HepG2 (cell line): ENCODE measurements around the gene PEAK3. TPM values are rescaled to one million over a fixed set of nuclear protein-coding genes. Genes with fewer than 3 reads are reported as not detected.

Experiments used
- ATF1 ChIP-seq: IDR thresholded peaks from 2 replicates; pipeline ENCODE4 v1.6.1; 2016; ENCODE audit warnings: mild to moderate bottlenecking, control low read depth
- FOXK2 ChIP-seq: fragments of 450-650 bp; IDR thresholded peaks from 2 replicates; pipeline ENCODE4 v1.6.1; 2016
- GABPB1 ChIP-seq: IDR thresholded peaks from 2 replicates; pipeline ENCODE4 v1.6.1; 2016; ENCODE audit warnings: mild to moderate bottlenecking, missing genetic modification reagents, moderate library complexity, missing compliant biosample characterization
- JUN ChIP-seq: sonication (generic); formaldehyde crosslinking; IDR thresholded peaks from 2 replicates; pipeline ENCODE4 v1.4.0; 2020; ENCODE audit warnings: mild to moderate bottlenecking, missing genetic modification reagents
- MBD4 ChIP-seq: IDR thresholded peaks from 2 replicates; pipeline ENCODE4 v1.6.1; 2012; ENCODE audit warnings: low read length, inconsistent platforms, borderline replicate concordance
- MBNL3 ChIP-seq: fragments of 250-450 bp; sonication (Bioruptor Pico); conservative IDR thresholded peaks from 2 replicates; pipeline ENCODE4 v1.8.0; 2022; ENCODE audit warnings: mild to moderate bottlenecking, inconsistent platforms
- PHF21A ChIP-seq: sonication (generic); formaldehyde crosslinking; IDR thresholded peaks from 2 replicates; pipeline ENCODE4 v1.5.0; 2020; ENCODE audit warnings: mild to moderate bottlenecking, missing genetic modification reagents
- SIX4 ChIP-seq: sonication (generic); formaldehyde crosslinking; IDR thresholded peaks from 2 replicates; pipeline ENCODE4 v1.4.0; 2020; ENCODE audit warnings: missing genetic modification reagents
- TEAD2 ChIP-seq: sonication (generic); formaldehyde crosslinking; IDR thresholded peaks from 2 replicates; pipeline ENCODE4 v1.9.0; 2021; ENCODE audit warnings: missing genetic modification reagents
- ZBTB20 ChIP-seq: sonication (generic); formaldehyde crosslinking; IDR thresholded peaks from 2 replicates; pipeline ENCODE4 v1.8.1; 2023; ENCODE audit warnings: missing genetic modification reagents, low read depth, mild to moderate bottlenecking, borderline replicate concordance
- ZBTB46 ChIP-seq: sonication (generic); formaldehyde crosslinking; IDR thresholded peaks from 2 replicates; pipeline ENCODE4 v1.4.0; 2020; ENCODE audit warnings: mild to moderate bottlenecking, missing genetic modification reagents, borderline replicate concordance
- ZBTB7A ChIP-seq: sonication (generic); formaldehyde crosslinking; IDR thresholded peaks from 2 replicates; pipeline ENCODE4 v1.8.0; 2022; ENCODE audit warnings: mild to moderate bottlenecking, missing genetic modification reagents
- ZNF207 ChIP-seq: fragments of 450-650 bp; IDR thresholded peaks from 2 replicates; pipeline ENCODE4 v1.6.1; 2016; ENCODE audit warnings: antibody characterized with exemption, borderline replicate concordance
- ZNF597 ChIP-seq: sonication (generic); formaldehyde crosslinking; IDR thresholded peaks from 2 replicates; pipeline ENCODE4 v1.5.0; 2020; ENCODE audit warnings: missing genetic modification reagents
- ZNF710 ChIP-seq: sonication (generic); formaldehyde crosslinking; IDR thresholded peaks from 2 replicates; pipeline ENCODE4 v1.5.0; 2020; ENCODE audit warnings: mild to moderate bottlenecking, missing genetic modification reagents, borderline replicate concordance
- ZNF83 ChIP-seq: sonication (generic); formaldehyde crosslinking; IDR thresholded peaks from 2 replicates; pipeline ENCODE4 v1.4.0; 2020; ENCODE audit warnings: missing genetic modification reagents, mild to moderate bottlenecking, borderline replicate concordance
- ZNF850 ChIP-seq: sonication (generic); formaldehyde crosslinking; conservative IDR thresholded peaks from 2 replicates; pipeline ENCODE4 v1.9.0; 2021; ENCODE audit warnings: mild to moderate bottlenecking, missing genetic modification reagents
- polyA plus RNA-seq, 8 experiments: library from polyadenylated mRNA; depleted of rRNA in 3 of 8; stranded (reverse) in 7 of 8; unstranded in 1 of 8; fragments of >200 nt; fragmentation: Illumina TruSeq in 4 of 8; extraction: Trizol in 4 of 8; gene quantifications; 2 replicates each; pipeline versions ENCODE4 v1.2.1 to v1.2.3, GENCODE V29; 2011 to 2016; ENCODE audit warnings: low read depth in 4 of 8, missing spikeins in 1 of 8, mixed read lengths in 1 of 8; ENCODE audit not compliant: insufficient read depth in 1 of 8
- total RNA-seq, 5 experiments: library from RNA; depleted of rRNA; stranded (reverse); fragments of >200 nt; fragmentation: Illumina TruSeq; extraction: Trizol; gene quantifications; 2 replicates each; pipeline ENCODE4 v1.2.3, GENCODE V29; 2016; ENCODE audit warnings: low read depth in 1 of 5
- TF ChIP-seq, protein P1 (sequence below): IDR thresholded peaks from 2 replicates; pipeline ENCODE4 v1.6.1; 2016; ENCODE audit warnings: mild to moderate bottlenecking
- TF ChIP-seq, protein P2 (sequence below): sonication (generic); formaldehyde crosslinking; IDR thresholded peaks from 2 replicates; pipeline ENCODE4 v1.4.0; 2020; ENCODE audit warnings: missing genetic modification reagents
- TF ChIP-seq, protein P3 (sequence below): sonication (generic); formaldehyde crosslinking; IDR thresholded peaks from 2 replicates; pipeline ENCODE4 v1.5.1; 2020; ENCODE audit warnings: missing genetic modification reagents, mild to moderate bottlenecking, borderline replicate concordance

Gene PEAK3
- total and polyA plus RNA-seq, 2 of the 13 experiments (the other 11 are each of a cell fraction or from before 2014, with no cell fraction given): not detected

- TF ChIP-seq, protein P1, sequence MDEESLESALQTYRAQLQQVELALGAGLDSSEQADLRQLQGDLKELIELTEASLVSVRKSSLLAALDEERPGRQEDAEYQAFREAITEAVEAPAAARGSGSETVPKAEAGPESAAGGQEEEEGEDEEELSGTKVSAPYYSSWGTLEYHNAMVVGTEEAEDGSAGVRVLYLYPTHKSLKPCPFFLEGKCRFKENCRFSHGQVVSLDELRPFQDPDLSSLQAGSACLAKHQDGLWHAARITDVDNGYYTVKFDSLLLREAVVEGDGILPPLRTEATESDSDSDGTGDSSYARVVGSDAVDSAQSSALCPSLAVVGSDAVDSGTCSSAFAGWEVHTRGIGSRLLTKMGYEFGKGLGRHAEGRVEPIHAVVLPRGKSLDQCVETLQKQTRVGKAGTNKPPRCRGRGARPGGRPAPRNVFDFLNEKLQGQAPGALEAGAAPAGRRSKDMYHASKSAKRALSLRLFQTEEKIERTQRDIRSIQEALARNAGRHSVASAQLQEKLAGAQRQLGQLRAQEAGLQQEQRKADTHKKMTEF (CRISPR knock-in tag): peak; percentile 79
- TF ChIP-seq ZNF850 (CRISPR knock-in tag) (no peak), MBNL3 (CRISPR knock-in tag) (no peak), TEAD2 (CRISPR knock-in tag) (no peak), ZBTB20 (CRISPR knock-in tag) (no peak), ATF1 (no peak), GABPB1 (CRISPR knock-in tag) (peak; percentile 71), MBD4 (no peak), ZNF597 (no peak), ZNF710 (CRISPR knock-in tag) (0 out of 2 replicates have a peak, but pooled peaks have one; percentile 40), JUN (CRISPR knock-in tag) (no peak), FOXK2 (no peak), ZNF207 (no peak), ZNF83 (no peak), ZBTB46 (no peak), PHF21A (CRISPR knock-in tag) (peak; percentile 56; the same call in 1 of the 2 replicates), ZBTB7A (peak; percentile 86), SIX4 (CRISPR knock-in tag) (no peak)
- TF ChIP-seq, protein P2, sequence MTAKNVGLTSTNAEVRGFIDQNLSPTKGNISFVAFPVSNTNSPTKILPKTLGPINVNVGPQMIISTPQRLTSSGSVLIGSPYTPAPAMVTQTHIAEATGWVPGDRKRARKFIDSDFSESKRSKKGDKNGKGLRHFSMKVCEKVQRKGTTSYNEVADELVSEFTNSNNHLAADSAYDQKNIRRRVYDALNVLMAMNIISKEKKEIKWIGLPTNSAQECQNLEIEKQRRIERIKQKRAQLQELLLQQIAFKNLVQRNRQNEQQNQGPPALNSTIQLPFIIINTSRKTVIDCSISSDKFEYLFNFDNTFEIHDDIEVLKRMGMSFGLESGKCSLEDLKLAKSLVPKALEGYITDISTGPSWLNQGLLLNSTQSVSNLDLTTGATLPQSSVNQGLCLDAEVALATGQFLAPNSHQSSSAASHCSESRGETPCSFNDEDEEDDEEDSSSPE (CRISPR knock-in tag): no peak
- TF ChIP-seq, protein P3, sequence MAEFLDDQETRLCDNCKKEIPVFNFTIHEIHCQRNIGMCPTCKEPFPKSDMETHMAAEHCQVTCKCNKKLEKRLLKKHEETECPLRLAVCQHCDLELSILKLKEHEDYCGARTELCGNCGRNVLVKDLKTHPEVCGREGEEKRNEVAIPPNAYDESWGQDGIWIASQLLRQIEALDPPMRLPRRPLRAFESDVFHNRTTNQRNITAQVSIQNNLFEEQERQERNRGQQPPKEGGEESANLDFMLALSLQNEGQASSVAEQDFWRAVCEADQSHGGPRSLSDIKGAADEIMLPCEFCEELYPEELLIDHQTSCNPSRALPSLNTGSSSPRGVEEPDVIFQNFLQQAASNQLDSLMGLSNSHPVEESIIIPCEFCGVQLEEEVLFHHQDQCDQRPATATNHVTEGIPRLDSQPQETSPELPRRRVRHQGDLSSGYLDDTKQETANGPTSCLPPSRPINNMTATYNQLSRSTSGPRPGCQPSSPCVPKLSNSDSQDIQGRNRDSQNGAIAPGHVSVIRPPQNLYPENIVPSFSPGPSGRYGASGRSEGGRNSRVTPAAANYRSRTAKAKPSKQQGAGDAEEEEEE (CRISPR knock-in tag): no peak
Measured at GRCh38 chr19:2315818-2316353, 33.9 kb upstream of the PEAK3 start (continued).
